PC-3 (cell line): ENCODE results near the gene SPTAN1.

ENCODE experiments used
- CTCF ChIP-seq: fragments of 300-600 bp; sonication (generic); conservative IDR thresholded peaks from 2 replicates; pipeline ENCODE4 v1.5.1; 2017; ENCODE audit warnings: antibody characterized with exemption, low read depth, mild to moderate bottlenecking, low read length
- EZH2 ChIP-seq: fragments of 300-600 bp; sonication (generic); IDR thresholded peaks from one replicate; pipeline ENCODE4 v1.6.1; 2017; ENCODE audit warnings: antibody characterized with exemption, mild to moderate bottlenecking, low read length; ENCODE audit not compliant: unreplicated experiment

- no peak for TF ChIP-seq EZH2
- no peak for TF ChIP-seq CTCF
Measured at GRCh38 chr9:128656416-128657343, 104.3 kb downstream of the SPTAN1 start, which contains the start of gene DYNC2I2.
